CD4-positive, alpha-beta memory T cell (primary cell): ENCODE measurements around the gene TUBG2. TPM values are rescaled to one million over a fixed set of nuclear protein-coding genes. Genes with fewer than 3 reads are reported as not detected.
"Not testable (repeated sequence)": the region's sequence is repeated elsewhere in the genome, so short reads cannot be mapped to it uniquely, and the experiment has no call there.

Source experiments
- CTCF ChIA-PET: fragments of 350-600 bp; sonication (Branson Sonifier 250); formaldehyde crosslinking; loops from one replicate; lab custom pipeline; 2021; ENCODE audit warnings: inconsistent platforms; ENCODE audit not compliant: partially characterized antibody; lab: Charles Lee
- POLR2A ChIA-PET: fragments of 350-600 bp; sonication (Branson Sonifier 250); formaldehyde crosslinking; loops from one replicate; lab custom pipeline; 2021; ENCODE audit not compliant: partially characterized antibody; lab: Charles Lee
- DNase-seq, 5 donors: peaks; one replicate each; pipeline versions ENCODE4 v3.0.0 to v3.0.0-alpha.2; 2020 to 2022; ENCODE audit warnings: mixed read lengths in 1 of 5
- H3K27ac ChIP-seq: one replicate; pipeline ENCODE4 v1.7.0; 2013; ENCODE audit warnings: low read depth, low read length
- H3K27me3 ChIP-seq: 2 replicates; pipeline ENCODE4 v1.7.0; 2013; ENCODE audit warnings: mild to moderate bottlenecking, low read length, moderate library complexity; ENCODE audit not compliant: insufficient read depth
- H3K36me3 ChIP-seq: 2 replicates; pipeline ENCODE4 v1.7.0; 2013; ENCODE audit warnings: mild to moderate bottlenecking, low read length, moderate library complexity; ENCODE audit not compliant: insufficient read depth
- H3K4me1 ChIP-seq: 2 replicates; pipeline ENCODE4 v1.7.0; 2013; ENCODE audit warnings: mild to moderate bottlenecking, low read length, moderate library complexity; ENCODE audit not compliant: insufficient read depth
- H3K4me3 ChIP-seq, 2 donors: one replicate each; pipeline ENCODE4 v1.7.0; 2013; ENCODE audit warnings: low read length in 2 of 2, mild to moderate bottlenecking in 1 of 2
- H3K9me3 ChIP-seq, 2 donors: one replicate each; pipeline ENCODE4 v1.7.0; 2013; ENCODE audit warnings: low read length in 2 of 2, control low read depth in 1 of 2; ENCODE audit not compliant: control insufficient read depth in 1 of 2
- H3K27ac Mint-ChIP-seq, 7 donors: one replicate each; pipeline ENCODE4 v1.8.0; 2020 to 2021; ENCODE audit warnings: mixed read lengths in 7 of 7, mild to moderate bottlenecking in 6 of 7, inconsistent platforms in 3 of 7, moderate library complexity in 3 of 7
- H3K27me3 Mint-ChIP-seq, 2 donors: one replicate each; pipeline ENCODE4 v1.8.0; 2020 to 2021; ENCODE audit warnings: mixed read lengths in 2 of 2
- H3K36me3 Mint-ChIP-seq, 2 donors: one replicate each; pipeline ENCODE4 v1.8.0; 2020 to 2021; ENCODE audit warnings: mixed read lengths in 2 of 2, inconsistent platforms in 1 of 2, mild to moderate bottlenecking in 1 of 2
- H3K4me1 Mint-ChIP-seq, 4 donors: one replicate each; pipeline ENCODE4 v1.8.0; 2020 to 2021; ENCODE audit warnings: mixed read lengths in 4 of 4, mild to moderate bottlenecking in 1 of 4
- H3K4me3 Mint-ChIP-seq, 8 donors: one replicate each; pipeline ENCODE4 v1.8.0; 2020 to 2021; ENCODE audit warnings: mixed read lengths in 8 of 8, mild to moderate bottlenecking in 7 of 8, moderate library complexity in 6 of 8, inconsistent platforms in 3 of 8
- H3K9me3 Mint-ChIP-seq, 8 donors: one replicate each; pipeline ENCODE4 v1.8.0; 2020 to 2021; ENCODE audit warnings: mixed read lengths in 8 of 8, mild to moderate bottlenecking in 5 of 8, inconsistent platforms in 3 of 8, moderate library complexity in 1 of 8
- intact Hi-C: fragments of 100-400 bp; cut with micrococcal nuclease; formaldehyde crosslinking; loops from one replicate; pipeline ENCODE4 v1.15.1; 2023
- polyA plus RNA-seq, 2 donors: library from polyadenylated mRNA; unstranded; fragments of 300-500 nt; fragmentation: Illumina TruSeq; gene quantifications; one replicate each; pipeline ENCODE4 v1.2.3, GENCODE V29; 2021
- total RNA-seq, 2 experiments: library from RNA; stranded (reverse); gene quantifications; one replicate each; pipeline ENCODE4 v1.2.3, GENCODE V29; 2021

Gene TUBG2
- total RNA-seq (10 to 100 TPM; 18.1 to 19.1 TPM), polyA plus RNA-seq (1 to 10 TPM; 3.0 to 5.0 TPM)

- peak within 1 kb of the TSS in 6 of 7 donors; percentile 81 to 94 (median 84) for H3K27ac Mint-ChIP-seq
- peak in 4 of 5 donors; percentile 57 to 62 (median 59) for DNase-seq
- ChIA-PET CTCF (interaction anchor here (1.4 to 1.5 kb wide), 3 partner anchors 20 to 81 kb away, joined by 3 to 5 read pairs (median 3); no protein-coding TSS in a partner anchor), POLR2A (interaction anchor here (0.8 to 1.5 kb wide), 5 partner anchors 10 to 92 kb away, joined by 3 to 6 read pairs (median 3); partner anchors contain the start of gene PLEKHH3)
- peaks cover 0 to 2% of the 10 kb centered on the region in 2 donors for H3K27me3 Mint-ChIP-seq
- Histone ChIP-seq H3K27me3 (no peaks in the 10 kb centered on the region), H3K9me3 (no peaks in the 10 kb centered on the region), H3K4me1 (peaks cover 12% of the 10 kb centered on the region), H3K36me3 (no peaks in the 10 kb centered on the region), H3K27ac (peak within 1 kb of the TSS; percentile 35), H3K4me3 (peak within 1 kb of the TSS; percentile 76 to 88)
- H3K9me3 Mint-ChIP-seq = no peaks in the 10 kb centered on the region
- peaks cover 3 to 4% of the 10 kb centered on the region in 2 donors for H3K36me3 Mint-ChIP-seq
- peak within 1 kb of the TSS; percentile 87 to 93 (median 92) for H3K4me3 Mint-ChIP-seq
- peaks cover 10 to 24% (median 17%) of the 10 kb centered on the region in 4 donors for H3K4me1 Mint-ChIP-seq
- intact Hi-C loops = loop anchor here (5.0 kb wide), 1 partner anchor 52 kb away; the partner anchor contains the start of genes RETREG3 and TUBG1
Observed at GRCh38 chr17:42659079-42659931, at the start of gene TUBG2. Gene TUBG2, plus strand, starts transcription at chr17:42659284. Its CDS starts 220 bp downstream, at chr17:42659504.

GRCh38 chr17:42609814-42610801 is 49.0 kb upstream of the TUBG2 start:
- not testable (repeated sequence) for H3K27me3 ChIP-seq, DNase-seq, H3K9me3 Mint-ChIP-seq, H3K27me3 Mint-ChIP-seq, H3K9me3 ChIP-seq
- Histone ChIP-seq H3K4me1 (peaks cover 39% of the 10 kb centered on the region), H3K4me3 (peak overlapping the region; percentile 81 to 84), H3K36me3 (peaks cover 10% of the 10 kb centered on the region), H3K27ac (peak overlapping the region; percentile 76)
- CTCF ChIA-PET = interaction anchor here (1.5 to 6.1 kb wide), 3 partner anchors 31 to 68 kb away, joined by 4 to 64 read pairs (median 17); partner anchors contain the start of genes PLEKHH3 and PSMC3IP
- Mint-ChIP-seq H3K4me3 (peak overlapping the region; percentile 99 to 100 (median 100)), H3K4me1 (peaks cover 19 to 47% (median 34%) of the 10 kb centered on the region in 4 donors), H3K36me3 (peaks cover 13 to 43% of the 10 kb centered on the region in 2 donors), H3K27ac (peak overlapping the region; percentile 90 to 100 (median 99))
- POLR2A ChIA-PET = interaction anchor here (0.6 to 3.8 kb wide), 23 partner anchors 8 to 919 kb away, joined by 3 to 55 read pairs (median 6); partner anchors contain the start of genes CNTD1, COA3, MLX and NAGLU
- intact Hi-C loops = loop anchor here (1.0 to 5.0 kb wide), 4 partner anchors 33 to 163 kb away; partner anchors contain the start of genes PSMC3IP, TUBG2 and VPS25

- H3K27ac ChIP-seq = no peak overlapping the region
- H3K27me3 ChIP-seq = no peaks in the 10 kb centered on the region
- H3K4me1 ChIP-seq = peaks cover 19% of the 10 kb centered on the region
- no peaks in the 10 kb centered on the region for H3K9me3 ChIP-seq
- peak overlapping the region in 2 of 8 donors; percentile 26 to 47 for H3K4me3 Mint-ChIP-seq
- intact Hi-C loops = no loop called here
- H3K27me3 Mint-ChIP-seq = no peaks in the 10 kb centered on the region
- POLR2A ChIA-PET = no interaction called here
- H3K36me3 ChIP-seq = peaks cover 15% of the 10 kb centered on the region
- H3K4me1 Mint-ChIP-seq = peaks cover 6 to 28% (median 17%) of the 10 kb centered on the region in 4 donors
- DNase-seq = no peak
- H3K4me3 ChIP-seq = no peak overlapping the region
- peak overlapping the region in 3 of 7 donors; percentile 22 to 73 (median 59) for H3K27ac Mint-ChIP-seq
- H3K36me3 Mint-ChIP-seq = peaks cover 20 to 39% of the 10 kb centered on the region in 2 donors
- H3K9me3 Mint-ChIP-seq = peaks cover 0 to 2% (median 0%) of the 10 kb centered on the region in 8 donors
- CTCF ChIA-PET = interaction anchor here (0.6 kb wide), 1 partner anchor 273 kb away, joined by 3 read pairs; no protein-coding TSS in a partner anchor
Observed at GRCh38 chr17:42612013-42612412, 47.1 kb upstream of the TUBG2 start.

GRCh38 chr17:42613699-42614295 is 45.3 kb upstream of the TUBG2 start:
- Mint-ChIP-seq H3K27me3 (no peaks in the 10 kb centered on the region), H3K4me3 (peak overlapping the region in 1 of 8 donors; percentile 70), H3K36me3 (peaks cover 20 to 35% of the 10 kb centered on the region in 2 donors), H3K9me3 (peaks cover 0 to 2% (median 0%) of the 10 kb centered on the region in 8 donors), H3K4me1 (peaks cover 1 to 20% (median 6%) of the 10 kb centered on the region in 4 donors), H3K27ac (peak overlapping the region in 2 of 7 donors; percentile 31 to 46)
- Histone ChIP-seq H3K36me3 (peaks cover 15% of the 10 kb centered on the region), H3K4me3 (no peak overlapping the region), H3K4me1 (peaks cover 5% of the 10 kb centered on the region), H3K27me3 (no peaks in the 10 kb centered on the region), H3K27ac (no peak overlapping the region), H3K9me3 (no peaks in the 10 kb centered on the region)
- ChIA-PET POLR2A (interaction anchor here (0.6 kb wide), 1 partner anchor 650 kb away, joined by 4 read pairs; no protein-coding TSS in a partner anchor), CTCF (no interaction called here)
- intact Hi-C loops = no loop called here
- DNase-seq = no peak

- ChIA-PET CTCF (interaction anchor here (0.9 to 1.0 kb wide), 2 partner anchors 11 to 34 kb away, joined by 3 read pairs; no protein-coding TSS in a partner anchor), POLR2A (interaction anchor here (1.0 kb wide), 1 partner anchor 8 kb away, joined by 4 read pairs; the partner anchor contains the start of genes RETREG3 and TUBG1)
- intact Hi-C loops = no loop called here
- Mint-ChIP-seq H3K27me3 (no peaks in the 10 kb centered on the region), H3K4me3 (no peak overlapping the region), H3K27ac (peak overlapping the region in 2 of 7 donors; percentile 32 to 53), H3K9me3 (no peaks in the 10 kb centered on the region), H3K4me1 (peaks cover 0 to 9% (median 0%) of the 10 kb centered on the region in 4 donors), H3K36me3 (peaks cover 20% of the 10 kb centered on the region in 2 donors)
- H3K9me3 ChIP-seq = no peaks in the 10 kb centered on the region
- no peak overlapping the region for H3K27ac ChIP-seq
- H3K36me3 ChIP-seq = peaks cover 11% of the 10 kb centered on the region
- no peaks in the 10 kb centered on the region for H3K4me1 ChIP-seq
- H3K27me3 ChIP-seq = no peaks in the 10 kb centered on the region
- no peak overlapping the region for H3K4me3 ChIP-seq
- no peak for DNase-seq
Observed at GRCh38 chr17:42617956-42618431, 41.1 kb upstream of the TUBG2 start.
